ENCODE measurements around the gene FOXN3. TPM values are rescaled to one million over a fixed set of nuclear protein-coding genes. Genes with fewer than 3 reads are reported as not detected.

Gene FOXN3
- polyA plus RNA-seq, 2 of the 4 experiments (the other 2 are of a cell fraction) = 6.0 to 6.4 TPM

DNA sequence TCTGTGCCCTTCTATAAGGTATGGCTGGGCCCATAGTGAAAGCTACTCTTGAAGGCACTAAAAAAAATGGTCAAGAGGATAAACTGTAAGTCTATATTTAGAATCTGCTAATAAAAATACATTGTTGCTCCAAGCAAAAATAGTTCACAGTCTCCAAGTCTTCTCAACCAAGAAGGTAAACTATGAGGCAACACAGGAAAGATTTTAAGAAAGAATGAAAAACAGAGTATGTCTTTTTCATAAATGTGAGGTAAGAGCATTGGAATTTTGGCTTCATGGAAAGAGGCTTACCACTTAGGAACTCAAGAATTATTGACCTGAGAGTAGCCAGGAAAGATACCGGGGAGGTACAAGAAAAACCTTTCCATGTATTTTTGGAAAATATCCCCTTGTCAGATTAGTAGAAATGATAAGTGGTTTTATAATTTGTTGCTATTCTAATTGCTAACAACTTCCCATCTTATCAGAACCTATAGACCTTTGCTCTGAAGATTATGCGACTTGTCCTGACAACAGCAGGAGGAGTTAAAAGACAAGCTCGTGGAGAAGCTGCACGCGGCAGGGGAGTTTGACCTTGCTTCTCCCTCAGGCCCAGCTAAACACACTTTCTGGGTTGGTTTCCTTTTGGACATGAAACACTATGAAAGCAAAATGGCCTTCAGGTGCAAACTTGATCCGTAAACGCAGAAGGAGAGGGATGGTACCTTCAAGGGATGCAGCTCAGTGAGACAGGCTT, 238.1 kb downstream of the FOXN3 start:
- 89% methylated on average over 7 of the region's 7 CpGs for WGBS (ENCODE audit: missing lambda C conversion rate)

DNA sequence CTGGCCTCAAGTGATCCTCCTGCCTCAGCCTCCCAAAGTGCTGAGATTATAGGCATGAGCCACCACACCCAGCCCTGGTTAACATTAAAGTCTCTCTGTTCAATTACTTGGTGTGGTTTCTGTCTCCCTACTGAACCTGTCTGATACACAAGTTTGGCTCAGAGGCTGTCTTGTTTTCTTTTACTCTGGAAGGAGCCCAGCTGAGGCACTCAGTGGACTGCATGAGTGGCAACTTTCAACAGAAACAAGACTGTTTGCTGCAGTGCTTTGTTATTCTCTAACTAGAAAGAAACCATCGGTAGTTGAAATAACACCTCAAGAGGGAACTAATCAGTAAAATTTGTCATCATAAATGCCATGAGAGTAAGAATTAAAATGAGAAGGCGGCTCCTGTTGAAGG, 238.7 kb downstream of the FOXN3 start:
- 95% methylated on average over 2 of the region's 2 CpGs for WGBS (ENCODE audit: missing lambda C conversion rate)
- Histone ChIP-seq H3K4me3 (no peak overlapping the region), H3K27ac (no peak overlapping the region), H3K4me2 (no peak overlapping the region), H3K4me1 (no peaks in the 10 kb centered on the region), H3K9me3 (no peaks in the 10 kb centered on the region)
- DNase-seq (ENCODE audit: low read depth in 1 of 2, low spot score in 1 of 2) (no peak), FAIRE-seq (no peak), ATAC-seq (no peak)
- CTCF ChIA-PET = interaction anchor here (0.6 to 2.5 kb wide), 13 partner anchors 8 to 1781 kb away, joined by 3 to 8 read pairs (median 4); no protein-coding TSS in a partner anchor
- POLR2A ChIA-PET = no interaction called here
- TF ChIP-seq TFCP2L1 (CRISPR knock-in tag; IDR thresholded peaks at IDR 0.05) (no peak), RNF2 (IDR thresholded peaks at IDR 0.05; ENCODE audit: borderline replicate concordance, low read depth) (no peak), RARB (CRISPR knock-in tag; IDR thresholded peaks at IDR 0.05) (no peak), ESRRA (IDR thresholded peaks at IDR 0.05; ENCODE audit: borderline replicate concordance, low read length) (no peak), SMC3 (IDR thresholded peaks at IDR 0.05) (no peak), TP53 (CRISPR knock-in tag; IDR thresholded peaks at IDR 0.05) (no peak), CHD2 (IDR thresholded peaks at IDR 0.05; ENCODE audit: low read length, partially characterized antibody) (no peak), MAZ (IDR thresholded peaks at IDR 0.05; ENCODE audit: borderline replicate concordance, low read depth, low read length) (no peak), CEBPB (IDR thresholded peaks at IDR 0.05) (no peak), HOXA7 (CRISPR knock-in tag; IDR thresholded peaks at IDR 0.05) (no peak), ZSCAN20 (CRISPR knock-in tag; IDR thresholded peaks at IDR 0.05) (no peak), SREBF2 (IDR thresholded peaks at IDR 0.05) (no peak), NR3C1 (IDR thresholded peaks at IDR 0.05) (no peak)
- TF ChIP-seq, protein P1, sequence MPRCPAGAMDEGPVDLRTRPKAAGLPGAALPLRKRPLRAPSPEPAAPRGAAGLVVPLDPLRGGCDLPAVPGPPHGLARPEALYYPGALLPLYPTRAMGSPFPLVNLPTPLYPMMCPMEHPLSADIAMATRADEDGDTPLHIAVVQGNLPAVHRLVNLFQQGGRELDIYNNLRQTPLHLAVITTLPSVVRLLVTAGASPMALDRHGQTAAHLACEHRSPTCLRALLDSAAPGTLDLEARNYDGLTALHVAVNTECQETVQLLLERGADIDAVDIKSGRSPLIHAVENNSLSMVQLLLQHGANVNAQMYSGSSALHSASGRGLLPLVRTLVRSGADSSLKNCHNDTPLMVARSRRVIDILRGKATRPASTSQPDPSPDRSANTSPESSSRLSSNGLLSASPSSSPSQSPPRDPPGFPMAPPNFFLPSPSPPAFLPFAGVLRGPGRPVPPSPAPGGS (IDR thresholded peaks at IDR 0.05) = no peak
- TF ChIP-seq, protein P2, sequence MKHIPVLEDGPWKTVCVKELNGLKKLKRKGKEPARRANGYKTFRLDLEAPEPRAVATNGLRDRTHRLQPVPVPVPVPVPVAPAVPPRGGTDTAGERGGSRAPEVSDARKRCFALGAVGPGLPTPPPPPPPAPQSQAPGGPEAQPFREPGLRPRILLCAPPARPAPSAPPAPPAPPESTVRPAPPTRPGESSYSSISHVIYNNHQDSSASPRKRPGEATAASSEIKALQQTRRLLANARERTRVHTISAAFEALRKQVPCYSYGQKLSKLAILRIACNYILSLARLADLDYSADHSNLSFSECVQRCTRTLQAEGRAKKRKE (CRISPR knock-in tag; IDR thresholded peaks at IDR 0.05; ENCODE audit: low read depth) = no peak
- TF ChIP-seq, protein P3, sequence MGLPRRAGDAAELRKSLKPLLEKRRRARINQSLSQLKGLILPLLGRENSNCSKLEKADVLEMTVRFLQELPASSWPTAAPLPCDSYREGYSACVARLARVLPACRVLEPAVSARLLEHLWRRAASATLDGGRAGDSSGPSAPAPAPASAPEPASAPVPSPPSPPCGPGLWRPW (IDR thresholded peaks at IDR 0.05) = no peak
- TF ChIP-seq, protein P4, sequence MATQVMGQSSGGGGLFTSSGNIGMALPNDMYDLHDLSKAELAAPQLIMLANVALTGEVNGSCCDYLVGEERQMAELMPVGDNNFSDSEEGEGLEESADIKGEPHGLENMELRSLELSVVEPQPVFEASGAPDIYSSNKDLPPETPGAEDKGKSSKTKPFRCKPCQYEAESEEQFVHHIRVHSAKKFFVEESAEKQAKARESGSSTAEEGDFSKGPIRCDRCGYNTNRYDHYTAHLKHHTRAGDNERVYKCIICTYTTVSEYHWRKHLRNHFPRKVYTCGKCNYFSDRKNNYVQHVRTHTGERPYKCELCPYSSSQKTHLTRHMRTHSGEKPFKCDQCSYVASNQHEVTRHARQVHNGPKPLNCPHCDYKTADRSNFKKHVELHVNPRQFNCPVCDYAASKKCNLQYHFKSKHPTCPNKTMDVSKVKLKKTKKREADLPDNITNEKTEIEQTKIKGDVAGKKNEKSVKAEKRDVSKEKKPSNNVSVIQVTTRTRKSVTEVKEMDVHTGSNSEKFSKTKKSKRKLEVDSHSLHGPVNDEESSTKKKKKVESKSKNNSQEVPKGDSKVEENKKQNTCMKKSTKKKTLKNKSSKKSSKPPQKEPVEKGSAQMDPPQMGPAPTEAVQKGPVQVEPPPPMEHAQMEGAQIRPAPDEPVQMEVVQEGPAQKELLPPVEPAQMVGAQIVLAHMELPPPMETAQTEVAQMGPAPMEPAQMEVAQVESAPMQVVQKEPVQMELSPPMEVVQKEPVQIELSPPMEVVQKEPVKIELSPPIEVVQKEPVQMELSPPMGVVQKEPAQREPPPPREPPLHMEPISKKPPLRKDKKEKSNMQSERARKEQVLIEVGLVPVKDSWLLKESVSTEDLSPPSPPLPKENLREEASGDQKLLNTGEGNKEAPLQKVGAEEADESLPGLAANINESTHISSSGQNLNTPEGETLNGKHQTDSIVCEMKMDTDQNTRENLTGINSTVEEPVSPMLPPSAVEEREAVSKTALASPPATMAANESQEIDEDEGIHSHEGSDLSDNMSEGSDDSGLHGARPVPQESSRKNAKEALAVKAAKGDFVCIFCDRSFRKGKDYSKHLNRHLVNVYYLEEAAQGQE (IDR thresholded peaks at IDR 0.05) = no peak
- TF ChIP-seq, protein P5, sequence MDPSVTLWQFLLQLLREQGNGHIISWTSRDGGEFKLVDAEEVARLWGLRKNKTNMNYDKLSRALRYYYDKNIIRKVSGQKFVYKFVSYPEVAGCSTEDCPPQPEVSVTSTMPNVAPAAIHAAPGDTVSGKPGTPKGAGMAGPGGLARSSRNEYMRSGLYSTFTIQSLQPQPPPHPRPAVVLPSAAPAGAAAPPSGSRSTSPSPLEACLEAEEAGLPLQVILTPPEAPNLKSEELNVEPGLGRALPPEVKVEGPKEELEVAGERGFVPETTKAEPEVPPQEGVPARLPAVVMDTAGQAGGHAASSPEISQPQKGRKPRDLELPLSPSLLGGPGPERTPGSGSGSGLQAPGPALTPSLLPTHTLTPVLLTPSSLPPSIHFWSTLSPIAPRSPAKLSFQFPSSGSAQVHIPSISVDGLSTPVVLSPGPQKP (IDR thresholded peaks at IDR 0.05; ENCODE audit: low read depth, low read length) = no peak

More for the DNA sequence above, 238.1 kb downstream of the FOXN3 start:
- FAIRE-seq (no peak), ATAC-seq (no peak), DNase-seq (ENCODE audit: low read depth in 1 of 2, low spot score in 1 of 2) (no peak)
- Histone ChIP-seq H3K4me2 (no peak overlapping the region), H3K4me3 (no peak overlapping the region), H3K27ac (no peak overlapping the region), H3K9me3 (no peaks in the 10 kb centered on the region), H3K4me1 (no peaks in the 10 kb centered on the region)
- ChIA-PET CTCF (interaction anchor here (0.9 to 2.5 kb wide), 5 partner anchors 11 to 138 kb away, joined by 3 to 8 read pairs (median 3); no protein-coding TSS in a partner anchor), POLR2A (no interaction called here)
- TF ChIP-seq HOXA7 (CRISPR knock-in tag; IDR thresholded peaks at IDR 0.05) (no peak), RCOR1 (IDR thresholded peaks at IDR 0.05; ENCODE audit: low read depth, low read length) (no peak), KDM5A (IDR thresholded peaks at IDR 0.05) (no peak), NFE2L2 (conservative IDR thresholded peaks at IDR 0.05; ENCODE audit: low read length) (no peak), KDM1A (IDR thresholded peaks at IDR 0.05; ENCODE audit: low read depth) (no peak), RNF2 (IDR thresholded peaks at IDR 0.05; ENCODE audit: borderline replicate concordance, low read depth) (no peak), HOXB5 (CRISPR knock-in tag; IDR thresholded peaks at IDR 0.05) (no peak), EHMT2 (IDR thresholded peaks at IDR 0.05; ENCODE audit: low read depth) (no peak), SREBF2 (IDR thresholded peaks at IDR 0.05) (no peak)
- TF ChIP-seq, protein P3 (IDR thresholded peaks at IDR 0.05) = no peak
- TF ChIP-seq, protein P4 (IDR thresholded peaks at IDR 0.05) = no peak
